Parathyroid adenoma (tissue), 2 donors: ENCODE measurements around the gene CYP24A1.

Source experiments
- H2AFZ ChIP-seq: fragments of 300-600 bp; sonication (generic); one replicate; pipeline ENCODE4 v1.7.0; 2017; ENCODE audit warnings: antibody characterized with exemption, mild to moderate bottlenecking
- H3K27ac ChIP-seq: fragments of 300-600 bp; sonication (generic); one replicate; pipeline ENCODE4 v1.7.0; 2017
- H3K27me3 ChIP-seq: fragments of 300-600 bp; sonication (generic); one replicate; pipeline ENCODE4 v1.7.0; 2017; ENCODE audit warnings: low read length; ENCODE audit not compliant: control insufficient read depth, insufficient read depth
- H3K36me3 ChIP-seq: fragments of 300-600 bp; sonication (generic); one replicate; pipeline ENCODE4 v1.7.0; 2017; ENCODE audit warnings: low read length; ENCODE audit not compliant: control insufficient read depth, insufficient read depth
- H3K4me1 ChIP-seq: fragments of 300-600 bp; sonication (generic); one replicate; pipeline ENCODE4 v1.7.0; 2017; ENCODE audit warnings: control low read depth
- H3K4me2 ChIP-seq: fragments of 300-600 bp; sonication (generic); one replicate; pipeline ENCODE4 v1.7.0; 2017; ENCODE audit warnings: low read length
- H3K4me3 ChIP-seq: fragments of 300-600 bp; sonication (generic); one replicate; pipeline ENCODE4 v1.7.0; 2017; ENCODE audit warnings: low read depth, low read length
- H3K79me2 ChIP-seq: fragments of 300-600 bp; sonication (generic); one replicate; pipeline ENCODE4 v1.7.0; 2017; ENCODE audit warnings: control low read depth
- H3K9ac ChIP-seq: fragments of 300-600 bp; sonication (generic); one replicate; pipeline ENCODE4 v1.7.0; 2017; ENCODE audit warnings: mild to moderate bottlenecking
- H3K9me3 ChIP-seq: fragments of 300-600 bp; sonication (generic); one replicate; pipeline ENCODE4 v1.7.0; 2017; ENCODE audit warnings: low read length; ENCODE audit not compliant: control insufficient read depth
- TF ChIP-seq, protein P1 (sequence below): fragments of 300-600 bp; sonication (generic); IDR thresholded peaks from one replicate; pipeline ENCODE4 v1.7.0; 2017; ENCODE audit warnings: antibody characterized with exemption, mild to moderate bottlenecking
- donor health status: primary hyperparathyroidism.

CYP24A1 gene

GRCh38 chr20:54156981-54157835 is 16.6 kb downstream of the CYP24A1 start:
- no peak overlapping the region for H3K4me3 ChIP-seq
- H3K4me2 ChIP-seq = no peak overlapping the region
- no peak overlapping the region for H2AFZ ChIP-seq
- H3K9me3 ChIP-seq = no peaks in the 10 kb centered on the region
- no peak overlapping the region for H3K27ac ChIP-seq
- no peaks in the 10 kb centered on the region for H3K4me1 ChIP-seq
- no peaks in the 10 kb centered on the region for H3K79me2 ChIP-seq
- TF ChIP-seq, protein P1, sequence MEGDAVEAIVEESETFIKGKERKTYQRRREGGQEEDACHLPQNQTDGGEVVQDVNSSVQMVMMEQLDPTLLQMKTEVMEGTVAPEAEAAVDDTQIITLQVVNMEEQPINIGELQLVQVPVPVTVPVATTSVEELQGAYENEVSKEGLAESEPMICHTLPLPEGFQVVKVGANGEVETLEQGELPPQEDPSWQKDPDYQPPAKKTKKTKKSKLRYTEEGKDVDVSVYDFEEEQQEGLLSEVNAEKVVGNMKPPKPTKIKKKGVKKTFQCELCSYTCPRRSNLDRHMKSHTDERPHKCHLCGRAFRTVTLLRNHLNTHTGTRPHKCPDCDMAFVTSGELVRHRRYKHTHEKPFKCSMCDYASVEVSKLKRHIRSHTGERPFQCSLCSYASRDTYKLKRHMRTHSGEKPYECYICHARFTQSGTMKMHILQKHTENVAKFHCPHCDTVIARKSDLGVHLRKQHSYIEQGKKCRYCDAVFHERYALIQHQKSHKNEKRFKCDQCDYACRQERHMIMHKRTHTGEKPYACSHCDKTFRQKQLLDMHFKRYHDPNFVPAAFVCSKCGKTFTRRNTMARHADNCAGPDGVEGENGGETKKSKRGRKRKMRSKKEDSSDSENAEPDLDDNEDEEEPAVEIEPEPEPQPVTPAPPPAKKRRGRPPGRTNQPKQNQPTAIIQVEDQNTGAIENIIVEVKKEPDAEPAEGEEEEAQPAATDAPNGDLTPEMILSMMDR = no peak
- no peaks in the 10 kb centered on the region for H3K27me3 ChIP-seq
- no peaks in the 10 kb centered on the region for H3K36me3 ChIP-seq
- H3K9ac ChIP-seq = no peak overlapping the region

DNA sequence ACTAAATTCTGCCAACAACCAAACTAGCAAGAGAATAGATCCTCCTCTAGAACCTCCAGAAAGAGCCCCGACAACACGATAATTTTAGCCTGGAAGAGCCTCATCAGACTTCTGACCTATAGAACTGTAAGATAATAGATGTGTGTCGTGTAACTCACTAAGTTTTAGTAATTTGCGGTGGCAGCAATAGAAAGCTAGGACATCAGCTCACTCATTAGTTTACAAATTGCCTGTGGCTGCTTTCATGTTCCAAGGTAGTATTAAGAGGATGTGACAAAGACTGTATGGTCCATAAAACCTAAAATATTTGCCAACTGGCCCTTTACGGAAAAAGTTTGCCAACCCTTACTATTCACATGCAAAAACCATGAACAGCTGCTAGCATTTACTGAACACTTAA is 17.3 kb downstream of the CYP24A1 start:
- no peak overlapping the region for H3K9ac ChIP-seq
- H3K4me2 ChIP-seq = no peak overlapping the region
- H3K4me3 ChIP-seq = no peak overlapping the region
- TF ChIP-seq, protein P1 = no peak
- H3K9me3 ChIP-seq = no peaks in the 10 kb centered on the region
- H3K36me3 ChIP-seq = no peaks in the 10 kb centered on the region
- H3K27ac ChIP-seq = no peak overlapping the region
- no peak overlapping the region for H2AFZ ChIP-seq
- H3K4me1 ChIP-seq = no peaks in the 10 kb centered on the region
- no peaks in the 10 kb centered on the region for H3K79me2 ChIP-seq
- no peaks in the 10 kb centered on the region for H3K27me3 ChIP-seq

DNA sequence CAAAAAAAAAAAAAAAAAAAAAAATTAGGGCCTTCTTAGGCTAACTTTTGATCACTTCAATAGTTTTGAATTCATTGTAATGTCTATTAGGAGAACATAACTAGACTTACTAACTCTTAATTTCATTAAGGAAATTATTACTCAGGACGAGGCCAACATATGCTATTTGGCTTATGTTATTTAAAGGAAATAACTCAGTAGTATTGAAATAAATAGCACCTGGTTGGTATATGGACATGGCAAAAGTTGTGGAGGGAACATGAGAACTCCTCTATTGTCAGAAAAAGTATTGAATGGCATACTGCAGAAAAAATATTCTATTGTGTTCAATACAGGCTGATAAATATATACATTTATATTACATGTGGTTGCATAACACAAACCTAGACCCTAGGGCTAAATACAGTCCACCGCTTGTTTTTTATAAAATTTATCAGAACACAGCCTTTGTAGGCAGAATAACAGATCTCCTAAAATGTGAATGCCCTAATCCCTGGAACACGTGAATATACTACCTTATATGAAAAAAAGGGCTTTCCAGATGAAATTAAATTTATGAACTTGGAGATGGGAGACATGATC is 18.0 kb downstream of the CYP24A1 start:
- Histone ChIP-seq H3K79me2 (no peaks in the 10 kb centered on the region), H3K9me3 (no peaks in the 10 kb centered on the region), H2AFZ (no peak overlapping the region), H3K4me3 (no peak overlapping the region), H3K27ac (no peak overlapping the region), H3K4me2 (no peak overlapping the region), H3K4me1 (no peaks in the 10 kb centered on the region), H3K9ac (no peak overlapping the region), H3K36me3 (no peaks in the 10 kb centered on the region), H3K27me3 (no peaks in the 10 kb centered on the region)
- TF ChIP-seq, protein P1 = no peak

GRCh38 chr20:54154439-54154838 is 19.3 kb downstream of the CYP24A1 start:
- Histone ChIP-seq H3K36me3 (no peaks in the 10 kb centered on the region), H3K9me3 (no peaks in the 10 kb centered on the region), H3K79me2 (no peaks in the 10 kb centered on the region), H3K4me2 (no peak overlapping the region), H3K9ac (no peak overlapping the region), H2AFZ (no peak overlapping the region), H3K4me3 (no peak overlapping the region), H3K27me3 (no peaks in the 10 kb centered on the region), H3K4me1 (no peaks in the 10 kb centered on the region), H3K27ac (no peak overlapping the region)
- TF ChIP-seq, protein P1 = no peak
